D721Med (cell line): ENCODE measurements around the gene YWHAB.
A peak's percentile ranks its signal among the peaks of the same experiment; 100 is the strongest.

ENCODE experiments used
- DNase-seq: peaks from one replicate; pipeline ENCODE4 v3.0.0; 2011; ENCODE audit warnings: low spot score; ENCODE audit not compliant: insufficient read length
- FAIRE-seq: peaks from 2 replicates; lab custom pipeline; 2011; peaks lifted over from hg19 to GRCh38; lab: Jason Lieb, UNC
- CTCF ChIP-seq: IDR thresholded peaks from 2 replicates; pipeline ENCODE4 v1.5.1; 2012; ENCODE audit warnings: mild to moderate bottlenecking, control low read depth; ENCODE audit not compliant: insufficient read depth; ENCODE audit errors: missing control alignments

Gene YWHAB

DNA sequence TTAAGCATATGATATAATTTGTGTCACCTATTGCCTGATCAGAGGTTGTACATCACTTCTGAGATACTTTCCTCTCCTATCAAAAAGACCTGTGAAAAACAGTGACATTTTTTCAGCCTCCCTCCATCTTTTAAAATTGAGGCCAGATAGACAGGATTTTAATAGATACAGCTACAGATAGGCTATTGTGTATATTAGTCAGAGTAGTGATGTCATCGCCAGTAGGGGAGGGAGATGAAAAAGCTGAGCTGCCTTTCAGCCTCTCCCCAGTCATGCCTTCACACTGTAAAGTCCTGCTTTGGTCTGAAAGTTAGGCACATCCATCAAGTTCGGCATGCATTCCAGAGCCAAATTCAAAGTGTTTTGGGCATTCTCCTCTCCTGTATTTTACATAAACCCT lies 16.5 kb downstream of the YWHAB start:
- no peak for FAIRE-seq
- no peak for TF ChIP-seq CTCF
- DNase-seq, result no peak

DNA sequence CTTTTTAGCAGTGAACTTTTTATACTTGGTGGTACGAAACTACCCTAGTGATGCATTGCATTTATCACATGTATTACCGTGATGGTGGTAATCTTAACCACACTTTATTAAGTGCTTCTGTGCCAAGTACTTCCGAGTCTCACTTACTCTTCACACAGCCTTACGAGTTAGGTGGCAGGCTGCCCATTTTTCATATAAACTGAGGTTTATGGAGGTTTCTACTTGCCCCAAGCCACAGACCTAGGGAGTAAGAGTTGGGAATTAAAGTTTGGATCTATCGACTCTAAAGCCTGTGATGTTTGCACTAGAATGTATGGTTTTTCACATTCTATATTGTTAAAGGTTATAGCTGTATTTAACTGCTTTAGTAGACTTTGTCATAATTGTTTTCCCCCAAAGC lies 18.9 kb downstream of the YWHAB start:
- TF ChIP-seq CTCF, result no peak
- no peak for FAIRE-seq
- DNase-seq, result no peak

- no peak for TF ChIP-seq CTCF
- no peak for DNase-seq
- no peak for FAIRE-seq
Observed at GRCh38 chr20:44908987-44909871, 23.7 kb downstream of the YWHAB start.

GRCh38 chr20:44909872-44910689 lies 24.6 kb downstream of the YWHAB start, which contains the start of gene PABPC1L:
Gene PABPC1L (plus strand): TSS chr20:44910060. CDS start chr20:44910144, 84 bp downstream.
- TF ChIP-seq CTCF, result no peak
- FAIRE-seq (no peak), DNase-seq (peak; percentile 79)

DNA sequence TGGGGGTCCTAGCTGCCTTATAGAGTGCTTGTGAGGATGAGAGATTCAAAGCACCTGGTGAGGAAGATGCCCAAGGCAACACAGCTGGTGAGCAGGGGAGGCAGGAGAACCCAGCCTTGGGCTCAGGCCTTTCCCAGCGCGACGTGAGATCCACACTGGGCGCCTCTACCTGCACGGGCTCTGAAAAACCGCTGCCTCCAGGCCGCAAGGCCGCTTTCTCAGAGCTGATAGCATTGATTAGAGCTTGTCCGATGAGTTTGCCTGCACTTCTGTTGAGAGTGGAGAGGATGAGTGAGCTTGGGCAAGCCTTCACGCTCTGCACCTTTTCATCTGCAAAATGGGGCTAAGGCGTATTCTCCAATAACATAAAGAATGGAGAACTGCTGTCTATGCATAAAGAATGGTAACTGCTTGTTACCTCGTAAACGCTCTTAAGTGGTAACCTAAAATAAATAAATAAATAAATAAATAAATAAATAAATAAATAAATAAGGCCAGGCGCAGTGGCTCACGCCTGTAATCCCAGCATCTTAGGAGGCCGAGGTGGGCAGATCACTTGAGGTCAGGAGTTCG lies 25.3 kb downstream of the YWHAB start:
- FAIRE-seq, result no peak
- DNase-seq, result no peak

More for the DNA sequence above, 25.3 kb downstream of the YWHAB start:
- TF ChIP-seq CTCF, result no peak
